ENCODE data around the gene PLCH1. TPM values are rescaled to one million over a fixed set of nuclear protein-coding genes. Genes with fewer than 3 reads are reported as not detected.

PLCH1 gene
- total RNA-seq, 1 experiment from 2014 or later = 4.1 TPM

GRCh38 chr3:155442072-155442471, 302.8 kb downstream of the PLCH1 start:
- Histone ChIP-seq H3K4me1 (ENCODE audit: insufficient read depth, low read length) (peaks cover 5% of the 10 kb centered on the region; the same call in 1 of the 2 replicates), H3K9me3 (ENCODE audit: low read length) (no peaks in the 10 kb centered on the region), H3K9me2 (replicated peaks; ENCODE audit: low read length) (no peaks in the 10 kb centered on the region), H3K9ac (ENCODE audit: low read length) (no peak overlapping the region), H3K27me3 (ENCODE audit: low read length) (no peaks in the 10 kb centered on the region), H3K36me3 (ENCODE audit: low read depth, low read length) (no peaks in the 10 kb centered on the region), H3K4me2 (ENCODE audit: low read length) (no peak overlapping the region), H3K79me2 (ENCODE audit: low read length) (no peaks in the 10 kb centered on the region), H4K20me1 (ENCODE audit: low read length) (no peaks in the 10 kb centered on the region), H3K27ac (ENCODE audit: low read length) (no peak overlapping the region), H3K4me3 (ENCODE audit: low read length) (no peak overlapping the region), H3F3A (ENCODE audit: low read length, unreplicated experiment) (no peaks in the 10 kb centered on the region), H2AFZ (ENCODE audit: low read length) (0 out of 2 replicates have a peak overlapping the region, but pooled peaks have one; percentile 24)
- DNase-seq (peak; percentile 41), ATAC-seq (no peak)
- POLR2A ChIA-PET (ENCODE audit: unreplicated experiment) = no interaction called here
- no peak for TF ChIP-seq CTCF (conservative IDR thresholded peaks at IDR 0.05; ENCODE audit: low read depth, low read length)
- no peak for TF ChIP-seq EZH2phosphoT487 (IDR thresholded peaks at IDR 0.05; ENCODE audit: borderline replicate concordance, low read length)
- TF ChIP-seq EZH2 (IDR thresholded peaks at IDR 0.05; ENCODE audit: low read length, unreplicated experiment) = no peak
- intact Hi-C loops (cut with micrococcal nuclease) = no loop called here
- CTCF ChIA-PET = no interaction called here
- BruUV-seq (replicated peaks) = no TSS peak

- CTCF ChIA-PET = no interaction called here
Measured at GRCh38 chr3:155441506-155441905, 303.4 kb downstream of the PLCH1 start.

More at GRCh38 chr3:155441506-155441905, 303.4 kb downstream of the PLCH1 start:
- BruUV-seq (replicated peaks) = no TSS peak
- POLR2A ChIA-PET (ENCODE audit: unreplicated experiment) = no interaction called here
- H2AFZ ChIP-seq (ENCODE audit: low read length) = no peak overlapping the region
- no peak for DNase-seq
- no peaks in the 10 kb centered on the region for H3F3A ChIP-seq (ENCODE audit: low read length, unreplicated experiment)
- peaks cover 10% of the 10 kb centered on the region; the same call in 1 of the 2 replicates for H3K4me1 ChIP-seq (ENCODE audit: insufficient read depth, low read length)
- H4K20me1 ChIP-seq (ENCODE audit: low read length) = no peaks in the 10 kb centered on the region
- no peaks in the 10 kb centered on the region for H3K79me2 ChIP-seq (ENCODE audit: low read length)
- H3K36me3 ChIP-seq (ENCODE audit: low read depth, low read length) = no peaks in the 10 kb centered on the region
- no peak overlapping the region for H3K9ac ChIP-seq (ENCODE audit: low read length)
- no peak overlapping the region for H3K4me2 ChIP-seq (ENCODE audit: low read length)
- no peak for TF ChIP-seq EZH2 (IDR thresholded peaks at IDR 0.05; ENCODE audit: low read length, unreplicated experiment)
- no peak for TF ChIP-seq EZH2phosphoT487 (IDR thresholded peaks at IDR 0.05; ENCODE audit: borderline replicate concordance, low read length)
- no peak for TF ChIP-seq CTCF (conservative IDR thresholded peaks at IDR 0.05; ENCODE audit: low read depth, low read length)
- no peak overlapping the region for H3K4me3 ChIP-seq (ENCODE audit: low read length)
- intact Hi-C loops (cut with micrococcal nuclease) = no loop called here
- H3K9me2 ChIP-seq (replicated peaks; ENCODE audit: low read length) = no peaks in the 10 kb centered on the region
- H3K9me3 ChIP-seq (ENCODE audit: low read length) = no peaks in the 10 kb centered on the region
- ATAC-seq = no peak
- no peaks in the 10 kb centered on the region for H3K27me3 ChIP-seq (ENCODE audit: low read length)
- H3K27ac ChIP-seq (ENCODE audit: low read length) = no peak overlapping the region
